ENCODE results near the gene GBF1.

Gene GBF1

GRCh38 chr10:102309916-102310315 is 64.6 kb downstream of the GBF1 start:
- no peak for DNase-seq

GRCh38 chr10:102310361-102311024 is 65.2 kb downstream of the GBF1 start:
- DNase-seq = no peak

- DNase-seq = no peak
Observed at GRCh38 chr10:102311025-102311420, 65.7 kb downstream of the GBF1 start.

GRCh38 chr10:102312683-102313082 is 67.4 kb downstream of the GBF1 start:
- DNase-seq = no peak

- no peak for DNase-seq
Observed at GRCh38 chr10:102313221-102313896, 68.0 kb downstream of the GBF1 start.

- no peak for DNase-seq
Observed at GRCh38 chr10:102314801-102315200, 69.5 kb downstream of the GBF1 start.

- no peak for DNase-seq
Observed at GRCh38 chr10:102316421-102316820, 71.1 kb downstream of the GBF1 start.

- DNase-seq = no peak
Observed at GRCh38 chr10:102322914-102323313, 77.6 kb downstream of the GBF1 start.

- no peak for DNase-seq
Observed at GRCh38 chr10:102324061-102324460, 78.7 kb downstream of the GBF1 start.

- no peak for DNase-seq
Observed at GRCh38 chr10:102326031-102326430, 80.7 kb downstream of the GBF1 start.

GRCh38 chr10:102327002-102327401 is 81.7 kb downstream of the GBF1 start:
- DNase-seq = no peak

GRCh38 chr10:102327641-102328040 is 82.3 kb downstream of the GBF1 start:
- DNase-seq = no peak

GRCh38 chr10:102332772-102333171 is 87.4 kb downstream of the GBF1 start:
- no peak for DNase-seq

- no peak for DNase-seq
Observed at GRCh38 chr10:102334101-102334500, 88.8 kb downstream of the GBF1 start.

- DNase-seq = no peak
Observed at GRCh38 chr10:102335184-102335583, 89.9 kb downstream of the GBF1 start.

GRCh38 chr10:102341038-102341688 is 95.8 kb downstream of the GBF1 start:
- no peak for DNase-seq

GRCh38 chr10:102342458-102342857 is 97.1 kb downstream of the GBF1 start:
- no peak for DNase-seq

GRCh38 chr10:102342958-102343357 is 97.6 kb downstream of the GBF1 start:
- DNase-seq = no peak

- DNase-seq = no peak
Observed at GRCh38 chr10:102344067-102344466, 98.7 kb downstream of the GBF1 start.

- DNase-seq = peak; percentile 52
Observed at GRCh38 chr10:102347236-102347828, 102.0 kb downstream of the GBF1 start.

GRCh38 chr10:102352066-102352715 is 106.9 kb downstream of the GBF1 start:
- DNase-seq = peak; percentile 78

GRCh38 chr10:102354451-102354850 is 109.1 kb downstream of the GBF1 start:
- DNase-seq = no peak

- DNase-seq = no peak
Observed at GRCh38 chr10:102358712-102359382, 113.5 kb downstream of the GBF1 start.

Data from SHP77 treated with DMSO at 0.1 percent for 48 hours (cell line).